ENCODE results near the gene PLEKHJ1. TPM values are rescaled to one million over a fixed set of nuclear protein-coding genes. Genes with fewer than 3 reads are reported as not detected.
A peak's percentile ranks its signal among the peaks of the same experiment; 100 is the strongest.

Gene PLEKHJ1
- total and polyA plus RNA-seq, 9 of the 15 experiments (the other 6 are each of a cell fraction or from before 2014, with no cell fraction given): 1.5 to 188 (median 63.9) TPM

DNA sequence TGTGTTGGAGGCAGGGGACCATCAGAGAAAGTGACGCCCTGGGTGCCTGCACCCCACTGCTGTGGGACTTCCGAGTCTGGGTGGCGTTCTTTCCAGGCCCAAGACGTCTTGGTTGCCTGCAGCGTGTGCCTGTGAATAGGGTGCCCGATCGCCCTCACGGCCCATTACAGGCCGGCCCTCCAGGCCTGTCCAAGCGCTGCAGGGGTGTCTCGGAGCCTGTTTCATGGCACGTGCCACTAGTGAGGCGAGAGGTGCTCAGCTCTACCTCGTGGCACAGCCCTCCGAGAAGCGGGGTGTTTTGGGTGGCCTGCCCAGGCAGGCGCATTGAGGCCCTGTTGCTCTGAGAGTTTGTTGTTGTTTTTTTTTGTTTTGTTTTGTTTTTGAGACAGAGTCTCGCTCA lies 42.3 kb downstream of the PLEKHJ1 start:
- Histone ChIP-seq H3K27ac (ENCODE audit: extremely low read depth, low read depth, low read length) (no peak overlapping the region), H4K20me1 (replicated peaks; ENCODE audit: control insufficient read depth, insufficient read depth, low read length) (peaks cover 15% of the 10 kb centered on the region), H3K9me3 (replicated peaks; ENCODE audit: control insufficient read depth, insufficient read depth, low read depth, low read length) (no peaks in the 10 kb centered on the region), H3K79me2 (ENCODE audit: control insufficient read depth, insufficient read depth, low read length) (peaks cover 28% of the 10 kb centered on the region), H3K9ac (ENCODE audit: insufficient read depth in 1 of 2, low read depth in 2 of 2, low read length in 2 of 2) (peak overlapping the region in 1 of 2 experiments; percentile 13; a peak in 1 of 4 replicates), H3K4me2 (ENCODE audit: insufficient read depth, low read length) (no peak overlapping the region), H3K27me3 (ENCODE audit: control insufficient read depth in 2 of 2, insufficient read depth in 2 of 2, low read length in 2 of 2) (no peaks in the 10 kb centered on the region), H3K4me3 (no peak overlapping the region), H3K36me3 (ENCODE audit: control insufficient read depth, insufficient read depth, low read length) (peaks cover 90% of the 10 kb centered on the region; the same call in 1 of the 3 replicates), H3K4me1 (replicated peaks in 1 of 2; ENCODE audit: control insufficient read depth in 2 of 2, insufficient read depth in 2 of 2, low read length in 2 of 2) (peaks cover 0 to 55% of the 10 kb centered on the region in 2 experiments; a peak in 2 of 5 replicates), H2AFZ (ENCODE audit: low read depth, low read length) (no peak overlapping the region), H3K9me1 (ENCODE audit: control insufficient read depth, insufficient read depth, low read length) (peaks cover 3% of the 10 kb centered on the region)
- ChIA-PET POLR2A (interaction anchor here (0.7 kb wide), 2 partner anchors 9 to 18 kb away, joined by 4 to 6 read pairs; no protein-coding TSS in a partner anchor), CTCF (ENCODE audit: low intra/inter-chr PET ratio) (interaction anchor here (0.6 kb wide), 1 partner anchor 327 kb away, joined by 3 read pairs; no protein-coding TSS in a partner anchor)
- no peak for FAIRE-seq
- in situ Hi-C loops (cut with MboI) (no loop called here), intact Hi-C loops (cut with micrococcal nuclease) (no loop called here)
- TF ChIP-seq ZNF121 (CRISPR knock-in tag; conservative IDR thresholded peaks at IDR 0.05) (no peak), ZNF324 (CRISPR knock-in tag; IDR thresholded peaks at IDR 0.05) (no peak), ZBED1 (IDR thresholded peaks at IDR 0.05) (no peak), RBM22 (IDR thresholded peaks at IDR 0.05; ENCODE audit: low read depth, low read length, poor library complexity, severe bottlenecking) (peak; percentile 72), RCOR1 (IDR thresholded peaks at IDR 0.05; ENCODE audit: borderline replicate concordance in 1 of 2, low read depth in 2 of 2, low read length in 2 of 2) (no peak)
- BruUV-seq (replicated peaks): no TSS peak
- WGBS (ENCODE audit: insufficient coverage, low coverage, missing lambda C conversion rate): 96% methylated on average over 18 of the region's 18 CpGs
- no peak for DNase-seq (ENCODE audit: extremely low read depth in 1 of 4, low spot score in 3 of 4)
- no peak for ATAC-seq

DNA sequence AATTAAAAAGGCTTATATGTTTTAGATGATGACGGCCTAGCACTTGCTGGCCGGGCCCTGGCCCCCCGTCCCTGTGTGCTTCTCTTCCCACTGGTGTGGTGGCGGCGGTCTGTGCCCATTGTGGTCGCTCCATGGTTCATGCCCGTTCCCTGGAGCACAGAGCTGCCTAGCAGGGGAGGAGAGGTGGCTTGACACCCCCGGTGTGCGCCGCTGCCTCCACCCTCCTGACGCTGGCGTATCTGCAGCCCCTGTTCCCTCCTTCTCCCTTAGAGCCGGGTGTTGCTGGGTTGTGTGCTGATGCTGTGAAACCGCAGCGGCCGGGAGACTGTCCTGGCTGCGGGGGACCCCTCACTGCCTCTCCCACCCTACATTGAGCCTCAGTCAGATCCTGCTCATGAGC lies 43.3 kb downstream of the PLEKHJ1 start:
- 95% methylated on average over 15 of the region's 17 CpGs for WGBS (ENCODE audit: insufficient coverage, low coverage, missing lambda C conversion rate)

More for the DNA sequence above, 43.3 kb downstream of the PLEKHJ1 start:
- DNase-seq (ENCODE audit: extremely low read depth in 1 of 4, low spot score in 3 of 4): no peak
- Histone ChIP-seq H3K27me3 (ENCODE audit: control insufficient read depth in 2 of 2, insufficient read depth in 2 of 2, low read length in 2 of 2) (no peaks in the 10 kb centered on the region), H3K4me3 (no peak overlapping the region), H3K27ac (ENCODE audit: extremely low read depth, low read depth, low read length) (no peak overlapping the region), H3K9ac (ENCODE audit: insufficient read depth in 1 of 2, low read depth in 2 of 2, low read length in 2 of 2) (no peak overlapping the region), H3K4me2 (ENCODE audit: insufficient read depth, low read length) (no peak overlapping the region), H3K79me2 (ENCODE audit: control insufficient read depth, insufficient read depth, low read length) (peaks cover 32% of the 10 kb centered on the region), H3K36me3 (ENCODE audit: control insufficient read depth, insufficient read depth, low read length) (peaks cover 92% of the 10 kb centered on the region; the same call in 1 of the 3 replicates), H3K9me3 (replicated peaks; ENCODE audit: control insufficient read depth, insufficient read depth, low read depth, low read length) (no peaks in the 10 kb centered on the region), H3K9me1 (ENCODE audit: control insufficient read depth, insufficient read depth, low read length) (peaks cover 3% of the 10 kb centered on the region), H4K20me1 (replicated peaks; ENCODE audit: control insufficient read depth, insufficient read depth, low read length) (peaks cover 14% of the 10 kb centered on the region), H2AFZ (ENCODE audit: low read depth, low read length) (no peak overlapping the region), H3K4me1 (replicated peaks in 1 of 2; ENCODE audit: control insufficient read depth in 2 of 2, insufficient read depth in 2 of 2, low read length in 2 of 2) (peaks cover 0 to 53% of the 10 kb centered on the region in 2 experiments; a peak in 2 of 5 replicates)
- in situ Hi-C loops (cut with MboI): no loop called here
- ChIA-PET POLR2A (interaction anchor here (0.7 kb wide), 1 partner anchor 892 kb away, joined by 3 read pairs; no protein-coding TSS in a partner anchor), CTCF (ENCODE audit: low intra/inter-chr PET ratio) (interaction anchor here (0.6 kb wide), 1 partner anchor 326 kb away, joined by 3 read pairs; no protein-coding TSS in a partner anchor)
- ATAC-seq: no peak
- FAIRE-seq: no peak
- intact Hi-C loops (cut with micrococcal nuclease): no loop called here
- no TSS peak for BruUV-seq (replicated peaks)
- TF ChIP-seq, protein P1, sequence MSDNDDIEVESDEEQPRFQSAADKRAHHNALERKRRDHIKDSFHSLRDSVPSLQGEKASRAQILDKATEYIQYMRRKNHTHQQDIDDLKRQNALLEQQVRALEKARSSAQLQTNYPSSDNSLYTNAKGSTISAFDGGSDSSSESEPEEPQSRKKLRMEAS (CRISPR knock-in tag; IDR thresholded peaks at IDR 0.05): no peak
- peak; percentile 54 for TF ChIP-seq POLR2G (IDR thresholded peaks at IDR 0.05; ENCODE audit: low read depth, low read length)
- TF ChIP-seq, protein P2, sequence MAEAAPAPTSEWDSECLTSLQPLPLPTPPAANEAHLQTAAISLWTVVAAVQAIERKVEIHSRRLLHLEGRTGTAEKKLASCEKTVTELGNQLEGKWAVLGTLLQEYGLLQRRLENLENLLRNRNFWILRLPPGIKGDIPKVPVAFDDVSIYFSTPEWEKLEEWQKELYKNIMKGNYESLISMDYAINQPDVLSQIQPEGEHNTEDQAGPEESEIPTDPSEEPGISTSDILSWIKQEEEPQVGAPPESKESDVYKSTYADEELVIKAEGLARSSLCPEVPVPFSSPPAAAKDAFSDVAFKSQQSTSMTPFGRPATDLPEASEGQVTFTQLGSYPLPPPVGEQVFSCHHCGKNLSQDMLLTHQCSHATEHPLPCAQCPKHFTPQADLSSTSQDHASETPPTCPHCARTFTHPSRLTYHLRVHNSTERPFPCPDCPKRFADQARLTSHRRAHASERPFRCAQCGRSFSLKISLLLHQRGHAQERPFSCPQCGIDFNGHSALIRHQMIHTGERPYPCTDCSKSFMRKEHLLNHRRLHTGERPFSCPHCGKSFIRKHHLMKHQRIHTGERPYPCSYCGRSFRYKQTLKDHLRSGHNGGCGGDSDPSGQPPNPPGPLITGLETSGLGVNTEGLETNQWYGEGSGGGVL (CRISPR knock-in tag; IDR thresholded peaks at IDR 0.05): no peak

Data from K562 (cell line).